Spinal cord (tissue), 10 donors: ENCODE data around the gene B3GALT6. TPM values are rescaled to one million over a fixed set of nuclear protein-coding genes. Genes with fewer than 3 reads are reported as not detected.

Experiments used
- DNase-seq, 6 donors: peaks; one replicate each; pipeline versions ENCODE4 v3.0.0 to v3.0.0-alpha.2; 2013 to 2015; ENCODE audit warnings: low spot score in 6 of 6, low read depth in 4 of 6
- H3K27ac ChIP-seq: one replicate; pipeline ENCODE4 v1.5.1; 2013; ENCODE audit warnings: low read depth, low read length, control low read depth
- H3K27me3 ChIP-seq: one replicate; pipeline ENCODE4 v1.6.1; 2013; ENCODE audit warnings: low read length; ENCODE audit not compliant: control insufficient read depth, insufficient read depth
- H3K36me3 ChIP-seq: one replicate; pipeline ENCODE4 v1.6.1; 2013; ENCODE audit warnings: low read length; ENCODE audit not compliant: control insufficient read depth, insufficient read depth
- H3K4me1 ChIP-seq: one replicate; pipeline ENCODE4 v1.6.1; 2013; ENCODE audit warnings: low read length; ENCODE audit not compliant: control insufficient read depth, insufficient read depth
- H3K4me3 ChIP-seq: one replicate; pipeline ENCODE4 v1.5.1; 2013; ENCODE audit warnings: low read depth, low read length, control low read depth
- H3K9me3 ChIP-seq: one replicate; pipeline ENCODE4 v1.6.1; 2013; ENCODE audit warnings: low read length; ENCODE audit not compliant: control insufficient read depth, insufficient read depth
- WGBS: methylation state at CpG from one replicate; pipeline ENCODE4 v1.1.5; 2013; ENCODE audit warnings: missing lambda C conversion rate; ENCODE audit not compliant: insufficient coverage; 5-methylcytosine and 5-hydroxymethylcytosine counted together
- polyA plus RNA-seq, 2 donors: library from polyadenylated mRNA; unstranded; fragments of 120-200 nt; gene quantifications; one replicate each; pipeline ENCODE4 v1.2.1, GENCODE V29; 2013; ENCODE audit not compliant: insufficient read length in 2 of 2
- total RNA-seq, 2 donors: library from RNA; depleted of rRNA in 1 of 2; stranded (reverse); fragments of 120-200 nt in 1 of 2; fragments of >200 nt in 1 of 2; gene quantifications; one replicate each; pipeline versions ENCODE4 v1.2.3 to v1.2.4, GENCODE V29; 2013 to 2014
- donor health status: healthy.

The B3GALT6 gene
- total and polyA plus RNA-seq, 4 donors, result 11.5 to 40.1 (median 35.0) TPM

DNA sequence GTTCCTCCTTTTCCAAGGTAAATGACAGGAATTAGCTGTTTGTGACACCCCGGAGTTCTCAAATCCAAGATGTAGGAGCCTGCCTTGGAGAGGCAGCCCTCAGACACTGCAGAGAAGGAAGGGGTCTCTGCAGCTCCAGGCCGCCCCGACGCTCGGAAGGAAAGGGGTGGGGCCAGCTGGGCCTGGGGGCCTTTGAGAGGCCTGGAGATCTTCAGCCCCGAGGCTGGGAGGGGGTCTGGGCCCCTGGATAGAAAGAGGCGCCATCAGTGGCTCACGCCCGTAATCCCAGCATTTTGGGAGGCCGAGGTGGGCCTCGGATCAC, 24.5 kb upstream of the B3GALT6 start:
- peaks cover 30% of the 10 kb centered on the region for H3K27me3 ChIP-seq
- no peaks in the 10 kb centered on the region for H3K9me3 ChIP-seq
- H3K36me3 ChIP-seq, result no peaks in the 10 kb centered on the region
- no peak overlapping the region for H3K4me3 ChIP-seq
- 82% methylated on average over 6 of the region's 11 CpGs for WGBS
- no peak for DNase-seq
- peaks cover 21% of the 10 kb centered on the region for H3K4me1 ChIP-seq
- H3K27ac ChIP-seq, result no peak overlapping the region

DNA sequence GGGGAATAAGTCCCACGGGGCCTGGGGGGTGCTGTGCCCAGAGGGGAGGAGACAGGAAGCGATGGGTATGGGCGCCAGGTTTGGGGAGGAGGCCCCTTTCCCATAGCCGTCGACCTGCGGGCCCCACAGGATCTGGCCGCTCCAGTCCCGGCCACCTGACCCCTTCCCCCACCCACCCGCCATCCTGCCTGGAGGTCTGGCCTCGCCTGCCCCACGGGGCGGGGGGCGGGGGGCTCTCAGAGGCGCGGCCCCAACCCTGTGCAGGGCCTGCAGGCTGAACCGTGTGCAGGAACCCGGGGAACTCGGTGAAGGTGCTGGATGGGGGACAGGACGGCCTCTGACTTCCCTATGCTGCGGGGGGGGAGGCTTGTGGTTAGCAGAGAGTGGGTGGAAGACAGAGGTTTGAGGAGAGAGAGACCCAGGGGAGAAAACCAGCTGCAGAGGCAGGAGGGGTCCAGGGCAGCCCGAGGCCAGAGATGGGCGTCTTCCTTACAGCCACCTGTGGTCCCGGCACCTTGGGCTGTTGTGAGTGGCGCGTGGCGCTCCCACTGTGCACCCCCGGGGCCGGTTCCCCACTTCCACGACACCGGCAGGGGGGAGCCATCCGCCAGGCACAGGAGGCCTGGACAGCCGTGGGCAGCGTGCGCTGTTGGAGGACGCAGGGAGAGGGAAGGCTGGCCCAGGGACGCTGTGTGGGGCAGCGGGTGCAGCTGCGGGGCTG, 23.2 kb upstream of the B3GALT6 start:
- no peak overlapping the region for H3K4me3 ChIP-seq
- no peaks in the 10 kb centered on the region for H3K9me3 ChIP-seq
- no peak for DNase-seq
- no peak overlapping the region for H3K27ac ChIP-seq
- H3K27me3 ChIP-seq, result peaks cover 30% of the 10 kb centered on the region
- 76% methylated on average over 26 of the region's 38 CpGs for WGBS
- peaks cover 5% of the 10 kb centered on the region for H3K36me3 ChIP-seq
- peaks cover 21% of the 10 kb centered on the region for H3K4me1 ChIP-seq

DNA sequence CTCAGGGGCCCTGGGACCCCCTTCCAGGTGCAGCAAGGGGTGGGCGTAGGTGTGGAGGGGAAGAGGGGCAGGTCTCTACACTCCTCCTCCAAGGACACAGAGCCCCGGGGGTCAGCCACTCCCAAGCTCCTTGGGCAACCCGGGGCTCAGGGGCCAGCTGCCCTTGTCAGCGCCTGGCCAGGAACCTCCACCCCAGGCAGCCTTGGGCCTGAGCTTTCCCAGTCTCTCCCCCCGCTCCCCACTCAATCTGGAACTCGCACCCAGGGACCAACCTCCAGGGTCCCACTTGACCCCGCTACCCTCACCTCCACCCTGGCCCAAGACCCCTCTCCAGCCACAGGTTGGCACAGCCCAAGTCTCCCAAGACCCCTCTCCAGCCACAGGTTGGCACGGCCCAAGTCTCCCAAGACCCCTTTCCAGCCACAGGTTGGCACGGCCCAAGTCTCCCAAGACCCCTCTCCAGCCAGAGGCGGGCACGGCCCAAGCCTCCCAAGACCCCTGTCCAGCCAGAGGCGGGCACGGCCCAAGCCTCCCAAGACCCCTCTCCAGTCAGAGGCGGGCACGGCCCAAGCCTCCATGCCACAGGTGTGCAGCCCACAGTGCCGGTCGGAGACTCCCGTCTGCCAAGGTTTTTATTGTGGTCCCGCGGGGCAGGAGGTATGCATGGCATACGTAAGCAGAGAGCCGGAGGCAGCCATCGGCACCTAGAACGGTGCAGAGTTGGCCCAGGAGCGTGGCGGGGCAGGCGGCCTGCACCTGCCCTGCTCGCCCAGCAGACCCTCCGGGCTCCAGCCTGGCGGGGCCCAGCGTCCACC, 21.1 kb upstream of the B3GALT6 start:
- no peak overlapping the region for H3K27ac ChIP-seq
- H3K4me1 ChIP-seq, result peaks cover 19% of the 10 kb centered on the region
- no peak overlapping the region for H3K4me3 ChIP-seq
- H3K36me3 ChIP-seq, result peaks cover 22% of the 10 kb centered on the region
- no peaks in the 10 kb centered on the region for H3K9me3 ChIP-seq
- no peak for DNase-seq
- 90% methylated on average over 29 of the region's 31 CpGs for WGBS
- peaks cover 21% of the 10 kb centered on the region for H3K27me3 ChIP-seq

DNA sequence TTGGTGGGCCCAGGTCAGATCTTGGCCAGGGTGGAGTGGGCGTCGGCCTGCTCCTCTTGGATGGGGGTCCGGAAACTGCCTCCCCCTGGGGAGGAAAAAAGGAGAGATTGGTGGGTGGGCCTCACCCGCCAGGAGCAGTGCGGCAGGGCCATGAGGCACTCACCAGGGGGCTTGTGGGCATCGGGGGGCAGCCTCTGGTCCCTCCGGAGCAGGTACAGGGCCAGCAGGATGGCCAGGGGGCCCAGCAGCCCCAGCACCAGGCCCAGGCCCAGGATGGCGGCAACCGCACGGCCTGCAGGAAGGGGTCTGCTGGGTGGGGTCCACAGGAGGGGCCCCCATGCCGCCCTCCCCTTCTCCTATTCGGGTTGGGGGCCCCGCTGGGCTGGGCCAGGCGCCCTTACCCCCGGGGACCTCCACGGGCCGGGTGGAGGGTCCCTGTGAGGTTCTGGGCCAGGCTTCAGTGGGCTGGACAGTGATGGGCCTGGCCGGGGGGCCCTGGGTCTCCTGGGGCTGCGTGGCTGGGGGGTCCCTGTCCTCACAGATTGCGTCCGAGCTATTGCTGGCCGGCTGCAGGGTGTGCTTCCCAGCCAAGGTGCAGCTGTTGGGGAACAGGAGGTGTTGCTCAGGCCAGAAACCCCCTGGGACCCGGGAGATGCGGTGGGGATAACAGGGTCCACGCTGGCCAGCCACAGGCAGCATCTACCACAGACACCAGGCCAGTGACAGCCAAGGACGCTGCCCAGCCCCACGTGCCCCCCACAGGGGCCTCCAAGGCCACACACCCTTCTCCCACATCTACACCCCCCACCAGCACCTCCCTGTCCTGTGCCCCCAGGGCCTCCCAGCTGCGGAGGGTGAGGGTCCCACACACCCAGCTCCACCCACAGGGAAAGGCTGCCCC, 20.2 kb upstream of the B3GALT6 start:
- peaks cover 14% of the 10 kb centered on the region for H3K27me3 ChIP-seq
- DNase-seq, result no peak
- 85% methylated on average over 28 of the region's 28 CpGs for WGBS
- H3K27ac ChIP-seq, result no peak overlapping the region
- peaks cover 10% of the 10 kb centered on the region for H3K4me1 ChIP-seq
- no peaks in the 10 kb centered on the region for H3K9me3 ChIP-seq
- H3K36me3 ChIP-seq, result peaks cover 30% of the 10 kb centered on the region
- no peak overlapping the region for H3K4me3 ChIP-seq

DNA sequence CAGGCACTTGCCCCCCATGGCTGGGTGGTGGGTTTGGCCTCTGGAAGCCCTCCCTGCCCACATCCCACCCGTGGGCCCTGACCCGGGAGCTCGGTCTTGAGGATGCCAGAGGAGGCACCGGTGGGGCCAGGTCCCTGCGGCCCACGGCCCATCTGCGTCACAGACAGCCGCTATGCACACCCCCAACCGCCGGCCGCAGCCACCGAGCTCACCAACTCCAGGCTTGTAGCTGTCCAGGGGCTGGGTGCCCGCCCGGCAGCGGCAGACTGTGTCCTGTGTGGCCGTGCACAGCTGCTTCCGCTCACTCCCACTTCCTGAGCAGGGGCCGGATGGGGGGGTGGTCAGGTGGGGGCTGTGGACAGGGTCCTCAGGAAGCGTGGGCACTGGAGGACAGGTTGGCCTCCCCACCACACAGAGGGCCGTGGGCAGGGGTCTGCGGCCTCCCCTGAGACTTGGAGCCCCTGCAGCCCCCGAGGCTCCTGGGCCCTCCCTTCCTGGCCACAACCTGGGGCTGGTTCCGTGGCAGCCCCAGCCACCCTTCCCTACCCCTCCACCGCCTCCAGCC, 19.2 kb upstream of the B3GALT6 start:
- WGBS, result 75% methylated on average over 24 of the region's 24 CpGs
- DNase-seq, result no peak
- H3K27me3 ChIP-seq, result peaks cover 4% of the 10 kb centered on the region
- no peaks in the 10 kb centered on the region for H3K9me3 ChIP-seq
- no peak overlapping the region for H3K4me3 ChIP-seq
- H3K4me1 ChIP-seq, result peaks cover 8% of the 10 kb centered on the region
- no peak overlapping the region for H3K27ac ChIP-seq
- H3K36me3 ChIP-seq, result peaks cover 41% of the 10 kb centered on the region

DNA sequence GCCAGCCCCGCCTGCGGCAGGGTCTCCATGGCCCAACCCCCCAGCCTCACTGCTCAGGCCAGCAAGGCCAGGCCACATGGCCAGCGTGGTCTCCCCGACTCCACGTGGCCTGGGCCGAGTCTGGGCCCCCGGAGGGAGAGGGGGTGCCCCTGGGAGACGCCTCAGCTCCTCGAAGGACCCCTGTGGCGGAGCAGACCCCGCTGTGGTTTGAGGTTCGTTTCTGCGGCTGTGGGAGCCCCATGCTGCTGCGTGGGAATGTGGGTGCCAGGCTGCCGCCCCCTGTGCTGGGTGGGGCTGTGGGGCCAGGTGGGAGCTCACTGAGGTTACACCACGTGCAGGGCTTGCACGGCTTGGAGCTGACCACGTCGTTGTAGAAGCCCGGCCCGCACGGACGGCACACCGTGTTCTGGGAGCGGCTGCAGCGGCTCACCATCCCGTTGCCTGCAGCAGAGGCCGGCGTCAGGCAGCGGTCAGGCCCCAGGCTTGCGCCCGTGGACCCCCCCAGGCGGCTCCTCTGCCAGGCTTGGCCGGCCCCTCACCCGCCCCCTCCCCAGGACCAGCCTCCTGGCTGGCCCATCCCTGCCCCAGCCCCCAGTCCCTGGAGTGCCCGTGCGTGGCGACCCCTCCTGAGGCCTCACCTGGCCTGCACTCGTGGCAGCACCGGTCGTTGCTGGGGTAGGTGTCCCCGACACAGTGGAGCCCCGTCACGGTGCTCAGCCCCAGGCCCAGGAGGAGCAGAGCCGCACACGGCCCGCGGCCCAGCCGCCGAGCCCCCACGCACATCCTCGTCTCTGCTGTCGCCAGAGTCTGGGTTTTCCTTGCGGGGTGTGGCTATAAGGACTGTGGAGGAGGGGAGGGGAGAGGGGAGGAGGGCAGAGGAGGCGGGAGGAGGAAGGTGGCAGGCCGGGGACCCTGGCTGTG, 18.4 kb upstream of the B3GALT6 start, which contains the start of gene TNFRSF4:
Gene TNFRSF4, minus strand, starts transcription at position 809 of the 921 bp plus-strand sequence. Its CDS starts 26 bp downstream, at position 783.
- Histone ChIP-seq H3K9me3 (no peaks in the 10 kb centered on the region), H3K27me3 (no peaks in the 10 kb centered on the region), H3K36me3 (peaks cover 48% of the 10 kb centered on the region), H3K4me3 (no peak within 1 kb of the TSS), H3K27ac (no peak within 1 kb of the TSS), H3K4me1 (peaks cover under 1% of the 10 kb centered on the region)
- WGBS, result 67% methylated on average over 54 of the region's 56 CpGs
- no peak for DNase-seq

DNA sequence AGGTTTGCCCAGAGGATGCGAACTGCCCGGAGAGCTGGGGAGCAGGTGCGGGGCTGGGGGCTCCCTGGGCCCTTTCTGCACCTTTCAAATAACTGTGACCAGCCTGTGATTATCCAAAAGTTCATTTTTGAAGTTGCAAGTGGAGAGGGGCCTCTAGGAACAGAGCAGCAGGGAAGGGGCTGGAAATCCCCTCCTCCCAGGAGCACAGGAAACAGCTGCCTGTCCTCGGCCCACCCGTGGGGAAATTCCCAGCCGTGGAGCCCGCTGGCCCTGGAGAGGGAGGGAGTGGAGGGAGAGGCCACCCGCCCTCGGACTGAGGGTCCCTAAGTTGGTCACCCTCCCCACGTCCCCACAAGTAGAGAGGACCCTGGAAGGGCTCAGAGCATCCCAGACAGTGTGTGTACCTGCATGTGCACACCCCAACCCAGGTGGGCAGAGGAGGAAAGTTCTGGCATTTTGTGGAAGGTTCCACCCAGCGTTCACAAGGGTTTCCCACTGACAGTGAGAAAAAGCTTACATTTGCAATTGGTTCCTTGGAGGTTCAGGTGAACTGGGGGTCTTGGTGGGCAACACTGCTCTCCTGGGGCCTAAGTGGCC, 16.9 kb upstream of the B3GALT6 start:
- H3K27ac ChIP-seq, result no peak overlapping the region
- no peaks in the 10 kb centered on the region for H3K4me1 ChIP-seq
- 91% methylated on average over 3 of the region's 11 CpGs for WGBS
- no peaks in the 10 kb centered on the region for H3K27me3 ChIP-seq
- peaks cover 64% of the 10 kb centered on the region for H3K36me3 ChIP-seq
- no peak for DNase-seq
- no peaks in the 10 kb centered on the region for H3K9me3 ChIP-seq
- H3K4me3 ChIP-seq, result no peak overlapping the region

DNA sequence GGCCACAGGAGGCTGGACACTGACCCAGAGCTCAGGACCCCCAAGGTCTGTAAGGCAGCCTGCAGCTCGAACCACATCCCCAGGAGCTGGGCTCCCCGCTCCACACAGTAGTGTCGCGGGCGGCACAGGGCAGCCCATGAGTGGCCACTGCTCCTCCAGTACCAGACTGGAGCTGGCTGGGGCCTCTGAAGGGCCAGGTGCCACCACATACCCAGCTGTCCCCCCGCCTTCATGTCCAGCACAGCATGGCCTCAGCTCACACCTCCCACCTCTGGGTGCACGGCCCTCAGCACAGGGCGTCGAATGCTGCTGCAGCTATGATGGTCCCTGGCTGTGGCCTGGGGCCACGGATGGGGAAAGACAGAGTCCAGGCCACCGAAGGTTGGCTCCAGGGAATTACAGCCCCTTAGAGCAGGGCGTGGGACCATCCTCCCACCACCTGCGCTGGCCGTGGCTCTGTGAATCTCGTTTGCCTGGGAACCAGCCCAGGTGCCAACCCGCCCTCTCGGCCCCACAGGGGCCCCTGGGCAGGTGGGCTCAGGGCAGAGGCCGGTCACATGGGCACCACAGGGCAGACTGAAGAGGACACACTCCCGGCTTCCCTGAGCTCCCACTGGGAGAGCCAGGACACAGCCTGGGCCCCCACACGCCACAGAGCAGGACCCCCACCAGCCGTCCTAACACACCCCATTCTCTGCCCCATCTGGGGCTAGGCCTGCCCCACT, 16.0 kb upstream of the B3GALT6 start:
- Histone ChIP-seq H3K36me3 (peaks cover 72% of the 10 kb centered on the region), H3K27ac (no peak overlapping the region), H3K4me1 (no peaks in the 10 kb centered on the region), H3K9me3 (no peaks in the 10 kb centered on the region), H3K27me3 (no peaks in the 10 kb centered on the region), H3K4me3 (no peak overlapping the region)
- 93% methylated on average over 20 of the region's 21 CpGs for WGBS
- no peak for DNase-seq
